PC-3 (cell line): Measurements from ENCODE around the gene CNTD1. TPM values are rescaled to one million over a fixed set of nuclear protein-coding genes. Genes with fewer than 3 reads are reported as not detected.

ENCODE experiments used
- ATAC-seq: fragments of 200-7000 bp; cut with Tn5 transposase; 2 replicates; pipeline ENCODE4 v1.9.1; 2020; ENCODE audit warnings: mild to moderate bottlenecking, moderate library complexity
- BruUV-seq: library from RNA; stranded (reverse); fragments of 400-500 nt; replicated peaks from 2 replicates; lab custom pipeline; 2021; lab: Mats Ljungman, UMichigan
- CTCF ChIA-PET: fragments of 300-600 bp; sonication (Branson Sonifier 250); formaldehyde crosslinking; loops from one replicate; lab custom pipeline; 2022; ENCODE audit warnings: antibody characterized with exemption; lab: Charles Lee
- POLR2A ChIA-PET: fragments of 300-600 bp; sonication (Branson Sonifier 250); formaldehyde crosslinking; loops from one replicate; lab custom pipeline; 2022; ENCODE audit warnings: antibody characterized with exemption; ENCODE audit not compliant: unreplicated experiment; lab: Charles Lee
- DNase-seq: peaks from one replicate; pipeline ENCODE4 v3.0.0-alpha.2; 2015
- H2AFZ ChIP-seq: fragments of 300-600 bp; sonication (generic); 2 replicates; pipeline ENCODE4 v1.6.0; 2016; ENCODE audit warnings: antibody characterized with exemption, low read length
- H3F3A ChIP-seq: fragments of 300-600 bp; sonication (generic); one replicate; pipeline ENCODE4 v1.6.0; 2017; ENCODE audit warnings: antibody characterized with exemption, low read length, control low read depth, mild to moderate bottlenecking; ENCODE audit not compliant: unreplicated experiment
- H3K27ac ChIP-seq: fragments of 300-600 bp; sonication (generic); 2 replicates; pipeline ENCODE4 v1.5.1; 2016; ENCODE audit warnings: mild to moderate bottlenecking, low read length
- H3K27me3 ChIP-seq: fragments of 300-600 bp; sonication (generic); 2 replicates; pipeline ENCODE4 v1.6.1; 2016; ENCODE audit warnings: low read length, mixed read lengths
- H3K36me3 ChIP-seq: fragments of 300-600 bp; sonication (generic); 2 replicates; pipeline ENCODE4 v1.6.1; 2016; ENCODE audit warnings: low read depth, mixed run types, low read length, mixed read lengths
- H3K4me1 ChIP-seq: fragments of 300-600 bp; sonication (generic); 2 replicates; pipeline ENCODE4 v1.5.1; 2016; ENCODE audit warnings: low read length; ENCODE audit not compliant: insufficient read depth
- H3K4me2 ChIP-seq: fragments of 300-600 bp; sonication (generic); 2 replicates; pipeline ENCODE4 v1.6.0; 2016; ENCODE audit warnings: low read length
- H3K4me3 ChIP-seq: fragments of 300-600 bp; sonication (generic); 2 replicates; pipeline ENCODE4 v1.5.1; 2016; ENCODE audit warnings: mild to moderate bottlenecking, low read length, mixed read lengths
- H3K79me2 ChIP-seq: fragments of 300-600 bp; sonication (generic); 2 replicates; pipeline ENCODE4 v1.6.1; 2017; ENCODE audit warnings: low read length, mixed read lengths
- H3K9ac ChIP-seq: fragments of 300-600 bp; sonication (generic); 2 replicates; pipeline ENCODE4 v1.6.0; 2016; ENCODE audit warnings: mild to moderate bottlenecking, low read length
- H3K9me2 ChIP-seq: fragments of 300-600 bp; sonication (generic); replicated peaks from 2 replicates; pipeline ENCODE4 v1.6.1; 2016; ENCODE audit warnings: mixed run types, low read length, mixed read lengths
- H3K9me3 ChIP-seq: fragments of 300-600 bp; sonication (generic); 2 replicates; pipeline ENCODE4 v1.6.1; 2016; ENCODE audit warnings: low read length, mixed read lengths
- H4K20me1 ChIP-seq: fragments of 300-600 bp; sonication (generic); 2 replicates; pipeline ENCODE4 v1.6.1; 2016; ENCODE audit warnings: low read length, mixed read lengths
- CTCF ChIP-seq: fragments of 300-600 bp; sonication (generic); conservative IDR thresholded peaks from 2 replicates; pipeline ENCODE4 v1.5.1; 2017; ENCODE audit warnings: antibody characterized with exemption, low read depth, mild to moderate bottlenecking, low read length
- EZH2 ChIP-seq: fragments of 300-600 bp; sonication (generic); IDR thresholded peaks from one replicate; pipeline ENCODE4 v1.6.1; 2017; ENCODE audit warnings: antibody characterized with exemption, mild to moderate bottlenecking, low read length; ENCODE audit not compliant: unreplicated experiment
- EZH2phosphoT487 ChIP-seq: fragments of 300-600 bp; sonication (generic); IDR thresholded peaks from 2 replicates; pipeline ENCODE4 v1.6.1; 2018; ENCODE audit warnings: mild to moderate bottlenecking, antibody characterized with exemption, low read length, borderline replicate concordance
- intact Hi-C: fragments of 100-400 bp; cut with micrococcal nuclease; formaldehyde crosslinking; loops from 2 replicates; pipeline ENCODE4 v1.9.0; 2023
- total RNA-seq: library from RNA; depleted of rRNA; stranded (reverse); fragments of >200 nt; gene quantifications from 2 replicates; pipeline ENCODE4 v1.2.3, GENCODE V29; 2014

The CNTD1 gene
- total RNA-seq, 1 experiment from 2014 or later, result not detected

GRCh38 chr17:42778570-42778969, 20.1 kb upstream of the CNTD1 start:
- ChIA-PET POLR2A (no interaction called here), CTCF (no interaction called here)
- no peak overlapping the region for H3K4me2 ChIP-seq
- DNase-seq (no peak), ATAC-seq (no peak)
- peaks cover 52% of the 10 kb centered on the region for H3K79me2 ChIP-seq
- no peaks in the 10 kb centered on the region for H3K9me2 ChIP-seq
- no peaks in the 10 kb centered on the region; the same call in 1 of the 2 replicates for H3K36me3 ChIP-seq
- peaks cover 37% of the 10 kb centered on the region for H3K4me1 ChIP-seq
- H3K4me3 ChIP-seq, result no peak overlapping the region
- H3K9me3 ChIP-seq, result no peaks in the 10 kb centered on the region
- TF ChIP-seq EZH2 (no peak), CTCF (no peak), EZH2phosphoT487 (no peak)
- H3F3A ChIP-seq, result peaks cover 7% of the 10 kb centered on the region
- no peak overlapping the region for H2AFZ ChIP-seq
- no peaks in the 10 kb centered on the region for H3K27me3 ChIP-seq
- no peak overlapping the region for H3K9ac ChIP-seq
- BruUV-seq, result no TSS peak
- intact Hi-C loops, result no loop called here
- no peak overlapping the region for H3K27ac ChIP-seq
- H4K20me1 ChIP-seq, result no peaks in the 10 kb centered on the region

- POLR2A ChIA-PET, result interaction anchor here (0.6 kb wide), 2 partner anchors 26 to 163 kb away, joined by 6 to 9 read pairs; no protein-coding TSS in a partner anchor
- TF ChIP-seq EZH2 (no peak), EZH2phosphoT487 (no peak), CTCF (no peak)
- Histone ChIP-seq H3K27ac (peak overlapping the region; percentile 76), H3K79me2 (peaks cover 52% of the 10 kb centered on the region), H3K4me3 (peak overlapping the region; percentile 99), H4K20me1 (no peaks in the 10 kb centered on the region), H3K4me1 (peaks cover 39% of the 10 kb centered on the region), H2AFZ (no peak overlapping the region), H3F3A (peaks cover under 1% of the 10 kb centered on the region), H3K27me3 (no peaks in the 10 kb centered on the region), H3K9me2 (no peaks in the 10 kb centered on the region), H3K9ac (no peak overlapping the region), H3K4me2 (peak overlapping the region; percentile 93), H3K36me3 (peaks cover 4% of the 10 kb centered on the region), H3K9me3 (no peaks in the 10 kb centered on the region)
- CTCF ChIA-PET, result interaction anchor here (0.7 to 1.1 kb wide), 3 partner anchors 103 to 218 kb away, joined by 3 to 4 read pairs (median 3); partner anchors contain the start of gene RPL27
- intact Hi-C loops, result no loop called here
- DNase-seq, result no peak
- peak; percentile 1 for ATAC-seq
- no TSS peak for BruUV-seq
These were observed 19.2 kb upstream of the CNTD1 start for GRCh38 chr17:42779304-42779935.
